Activated CD4-positive, alpha-beta memory T cell treated with anti-CD3 and anti-CD28 coated beads for 36 hours (primary cell): ENCODE measurements around the gene KSR1. TPM values are rescaled to one million over a fixed set of nuclear protein-coding genes. Genes with fewer than 3 reads are reported as not detected.
A peak's percentile ranks its signal among the peaks of the same experiment; 100 is the strongest.

Experiments
- CTCF ChIA-PET: fragments of 350-600 bp; sonication (Branson Sonifier 250); formaldehyde crosslinking; loops from one replicate; lab custom pipeline; 2021; ENCODE audit warnings: antibody characterized with exemption, inconsistent platforms; lab: Charles Lee
- POLR2A ChIA-PET: fragments of 350-600 bp; sonication (Branson Sonifier 250); formaldehyde crosslinking; loops from one replicate; lab custom pipeline; 2021; ENCODE audit warnings: antibody characterized with exemption; lab: Charles Lee
- DNase-seq: peaks from one replicate; pipeline ENCODE4 v3.0.0-alpha.2; 2020
- H3K27ac Mint-ChIP-seq: one replicate; pipeline ENCODE4 v1.8.0; 2021; ENCODE audit warnings: mixed read lengths
- H3K27me3 Mint-ChIP-seq: one replicate; pipeline ENCODE4 v1.8.0; 2021; ENCODE audit warnings: mixed read lengths
- H3K36me3 Mint-ChIP-seq: one replicate; pipeline ENCODE4 v1.8.0; 2021; ENCODE audit warnings: mixed read lengths
- H3K4me1 Mint-ChIP-seq: one replicate; pipeline ENCODE4 v1.8.0; 2021; ENCODE audit warnings: low read depth, mixed read lengths
- H3K4me3 Mint-ChIP-seq: one replicate; pipeline ENCODE4 v1.8.0; 2021; ENCODE audit warnings: mild to moderate bottlenecking, mixed read lengths
- H3K9me3 Mint-ChIP-seq: one replicate; pipeline ENCODE4 v1.8.0; 2021; ENCODE audit warnings: mixed read lengths
- intact Hi-C: fragments of 100-400 bp; cut with micrococcal nuclease; formaldehyde crosslinking; loops from one replicate; pipeline ENCODE4 v1.15.1; 2023
- total RNA-seq, 2 experiments: library from RNA; stranded (reverse); gene quantifications; one replicate each; pipeline ENCODE4 v1.2.3, GENCODE V29; 2021

Gene KSR1
- total RNA-seq, 2 experiments from 2014 or later, result 55.0 to 60.8 TPM

GRCh38 chr17:27605409-27605808 lies 149.2 kb downstream of the KSR1 start:
- H3K9me3 Mint-ChIP-seq, result no peaks in the 10 kb centered on the region
- H3K4me3 Mint-ChIP-seq, result no peak overlapping the region
- DNase-seq, result no peak
- H3K27me3 Mint-ChIP-seq, result no peaks in the 10 kb centered on the region
- ChIA-PET CTCF (interaction anchor here (0.8 to 12.4 kb wide), 7 partner anchors 10 to 356 kb away, joined by 3 to 207 read pairs (median 3); no protein-coding TSS in a partner anchor), POLR2A (no interaction called here)
- intact Hi-C loops, result no loop called here
- H3K27ac Mint-ChIP-seq, result no peak overlapping the region
- H3K36me3 Mint-ChIP-seq, result peaks cover 55% of the 10 kb centered on the region
- H3K4me1 Mint-ChIP-seq, result peaks cover 6% of the 10 kb centered on the region

- no peak for DNase-seq
- peaks cover 21% of the 10 kb centered on the region for H3K4me1 Mint-ChIP-seq
- H3K4me3 Mint-ChIP-seq, result no peak overlapping the region
- peaks cover 57% of the 10 kb centered on the region for H3K36me3 Mint-ChIP-seq
- H3K9me3 Mint-ChIP-seq, result no peaks in the 10 kb centered on the region
- H3K27me3 Mint-ChIP-seq, result no peaks in the 10 kb centered on the region
- CTCF ChIA-PET, result interaction anchor here (0.8 to 4.4 kb wide), 6 partner anchors 8 to 253 kb away, joined by 3 to 46 read pairs (median 3); no protein-coding TSS in a partner anchor
- intact Hi-C loops, result no loop called here
- no peak overlapping the region for H3K27ac Mint-ChIP-seq
- POLR2A ChIA-PET, result no interaction called here
These were observed 151.4 kb downstream of the KSR1 start for GRCh38 chr17:27607521-27608091.

- no peak overlapping the region for H3K4me3 Mint-ChIP-seq
- H3K36me3 Mint-ChIP-seq, result peaks cover 58% of the 10 kb centered on the region
- H3K27me3 Mint-ChIP-seq, result no peaks in the 10 kb centered on the region
- peaks cover 24% of the 10 kb centered on the region for H3K4me1 Mint-ChIP-seq
- POLR2A ChIA-PET, result interaction anchor here (0.6 kb wide), 1 partner anchor 138 kb away, joined by 3 read pairs; no protein-coding TSS in a partner anchor
- H3K27ac Mint-ChIP-seq, result no peak overlapping the region
- peak; percentile 34 for DNase-seq
- CTCF ChIA-PET, result interaction anchor here (0.8 to 4.4 kb wide), 8 partner anchors 9 to 370 kb away, joined by 3 to 46 read pairs (median 4); no protein-coding TSS in a partner anchor
- intact Hi-C loops, result no loop called here
- no peaks in the 10 kb centered on the region for H3K9me3 Mint-ChIP-seq
These were observed 152.3 kb downstream of the KSR1 start for GRCh38 chr17:27608328-27609230.

GRCh38 chr17:27609611-27610303 lies 153.5 kb downstream of the KSR1 start:
- Mint-ChIP-seq H3K27ac (no peak overlapping the region), H3K9me3 (no peaks in the 10 kb centered on the region), H3K36me3 (peaks cover 59% of the 10 kb centered on the region), H3K4me3 (no peak overlapping the region), H3K4me1 (peaks cover 25% of the 10 kb centered on the region), H3K27me3 (no peaks in the 10 kb centered on the region)
- CTCF ChIA-PET, result interaction anchor here (0.6 to 4.4 kb wide), 12 partner anchors 8 to 347 kb away, joined by 3 to 46 read pairs (median 4); no protein-coding TSS in a partner anchor
- intact Hi-C loops, result no loop called here
- POLR2A ChIA-PET, result no interaction called here
- DNase-seq, result peak; percentile 40

GRCh38 chr17:27610304-27610677 lies 154.0 kb downstream of the KSR1 start:
- Mint-ChIP-seq H3K9me3 (no peaks in the 10 kb centered on the region), H3K36me3 (peaks cover 60% of the 10 kb centered on the region), H3K4me3 (no peak overlapping the region), H3K27me3 (no peaks in the 10 kb centered on the region), H3K4me1 (peaks cover 30% of the 10 kb centered on the region), H3K27ac (no peak overlapping the region)
- intact Hi-C loops, result no loop called here
- ChIA-PET POLR2A (no interaction called here), CTCF (interaction anchor here (1.0 to 4.4 kb wide), 10 partner anchors 9 to 269 kb away, joined by 3 to 46 read pairs (median 4); no protein-coding TSS in a partner anchor)
- DNase-seq, result no peak

- H3K36me3 Mint-ChIP-seq, result peaks cover 63% of the 10 kb centered on the region
- peaks cover 48% of the 10 kb centered on the region for H3K4me1 Mint-ChIP-seq
- H3K4me3 Mint-ChIP-seq, result no peak overlapping the region
- ChIA-PET CTCF (interaction anchor here (1.0 to 1.7 kb wide), 5 partner anchors 9 to 38 kb away, joined by 3 to 8 read pairs (median 5); no protein-coding TSS in a partner anchor), POLR2A (no interaction called here)
- peak overlapping the region; percentile 71 for H3K27ac Mint-ChIP-seq
- intact Hi-C loops, result loop anchor here (1.0 kb wide), 1 partner anchor 39 kb away; no protein-coding TSS in a partner anchor
- peak; percentile 38 for DNase-seq
- H3K9me3 Mint-ChIP-seq, result no peaks in the 10 kb centered on the region
- no peaks in the 10 kb centered on the region for H3K27me3 Mint-ChIP-seq
These were observed 156.0 kb downstream of the KSR1 start for GRCh38 chr17:27612160-27612770.

GRCh38 chr17:27613433-27613832 lies 157.2 kb downstream of the KSR1 start:
- ChIA-PET POLR2A (no interaction called here), CTCF (interaction anchor here (1.3 to 1.7 kb wide), 4 partner anchors 9 to 37 kb away, joined by 4 to 7 read pairs (median 6); no protein-coding TSS in a partner anchor)
- intact Hi-C loops, result no loop called here
- no peak for DNase-seq
- Mint-ChIP-seq H3K36me3 (peaks cover 67% of the 10 kb centered on the region), H3K9me3 (no peaks in the 10 kb centered on the region), H3K27ac (no peak overlapping the region), H3K4me1 (peaks cover 46% of the 10 kb centered on the region), H3K27me3 (no peaks in the 10 kb centered on the region), H3K4me3 (no peak overlapping the region)

GRCh38 chr17:27615121-27615520 lies 158.9 kb downstream of the KSR1 start:
- H3K9me3 Mint-ChIP-seq, result no peaks in the 10 kb centered on the region
- intact Hi-C loops, result no loop called here
- POLR2A ChIA-PET, result no interaction called here
- DNase-seq, result no peak
- H3K4me1 Mint-ChIP-seq, result peaks cover 47% of the 10 kb centered on the region
- no peaks in the 10 kb centered on the region for H3K27me3 Mint-ChIP-seq
- H3K36me3 Mint-ChIP-seq, result peaks cover 60% of the 10 kb centered on the region
- peak overlapping the region; percentile 29 for H3K27ac Mint-ChIP-seq
- H3K4me3 Mint-ChIP-seq, result no peak overlapping the region
- CTCF ChIA-PET, result interaction anchor here (0.9 to 3.1 kb wide), 8 partner anchors 11 to 378 kb away, joined by 3 to 6 read pairs (median 4); no protein-coding TSS in a partner anchor

GRCh38 chr17:27616414-27616813 lies 160.2 kb downstream of the KSR1 start:
- Mint-ChIP-seq H3K4me3 (no peak overlapping the region), H3K27ac (peak overlapping the region; percentile 64), H3K36me3 (peaks cover 58% of the 10 kb centered on the region), H3K4me1 (peaks cover 55% of the 10 kb centered on the region), H3K9me3 (no peaks in the 10 kb centered on the region), H3K27me3 (no peaks in the 10 kb centered on the region)
- DNase-seq, result peak; percentile 24
- CTCF ChIA-PET, result interaction anchor here (1.3 to 3.1 kb wide), 4 partner anchors 13 to 35 kb away, joined by 5 to 9 read pairs (median 6); no protein-coding TSS in a partner anchor
- intact Hi-C loops, result no loop called here
- POLR2A ChIA-PET, result no interaction called here

GRCh38 chr17:27618417-27618816 lies 162.2 kb downstream of the KSR1 start:
- Mint-ChIP-seq H3K4me1 (peaks cover 39% of the 10 kb centered on the region), H3K36me3 (peaks cover 64% of the 10 kb centered on the region), H3K9me3 (no peaks in the 10 kb centered on the region), H3K4me3 (no peak overlapping the region), H3K27ac (no peak overlapping the region), H3K27me3 (no peaks in the 10 kb centered on the region)
- intact Hi-C loops, result no loop called here
- DNase-seq, result no peak
- ChIA-PET CTCF (interaction anchor here (1.4 kb wide), 2 partner anchors 16 to 33 kb away, joined by 3 read pairs; no protein-coding TSS in a partner anchor), POLR2A (no interaction called here)

- CTCF ChIA-PET, result interaction anchor here (1.7 kb wide), 1 partner anchor 17 kb away, joined by 5 read pairs; no protein-coding TSS in a partner anchor
- intact Hi-C loops, result no loop called here
These were observed 164.5 kb downstream of the KSR1 start for GRCh38 chr17:27620721-27621120.

More at GRCh38 chr17:27620721-27621120, 164.5 kb downstream of the KSR1 start:
- Mint-ChIP-seq H3K4me1 (peaks cover 28% of the 10 kb centered on the region), H3K27ac (peak overlapping the region; percentile 61), H3K36me3 (peaks cover 52% of the 10 kb centered on the region), H3K9me3 (no peaks in the 10 kb centered on the region), H3K27me3 (no peaks in the 10 kb centered on the region), H3K4me3 (no peak overlapping the region)
- POLR2A ChIA-PET, result no interaction called here
- DNase-seq, result peak; percentile 51
